B cell (primary cell): ENCODE data around the gene QTRT2. TPM values are rescaled to one million over a fixed set of nuclear protein-coding genes. Genes with fewer than 3 reads are reported as not detected.

Experiments
- ATAC-seq: fragments of 200-7000 bp; cut with Tn5 transposase; one replicate; pipeline ENCODE4 v1.10.0; 2021; ENCODE audit warnings: low read depth, mild to moderate bottlenecking, moderate number of reproducible peaks, moderate library complexity
- CTCF ChIA-PET: fragments of 350-600 bp; sonication (Branson Sonifier 250); formaldehyde crosslinking; loops from one replicate; lab custom pipeline; 2021; ENCODE audit warnings: antibody characterized with exemption, inconsistent platforms; lab: Charles Lee
- POLR2A ChIA-PET: fragments of 350-600 bp; sonication (Branson Sonifier 250); formaldehyde crosslinking; loops from one replicate; lab custom pipeline; 2021; ENCODE audit warnings: antibody characterized with exemption; lab: Charles Lee
- DNase-seq: peaks from one replicate; pipeline ENCODE4 v3.0.0; 2013
- H2AFZ ChIP-seq: 2 replicates; pipeline ENCODE4 v1.6.1; 2012; ENCODE audit warnings: mild to moderate bottlenecking, low read depth, low read length; ENCODE audit not compliant: insufficient read depth, poor library complexity, severe bottlenecking
- H3K27ac ChIP-seq, 2 donors: 1 replicate in 1 of 2; 2 replicates in 1 of 2; pipeline ENCODE4 v1.5.1; 2012 to 2013; ENCODE audit warnings: low read length in 2 of 2, mild to moderate bottlenecking in 2 of 2, moderate library complexity in 1 of 2
- H3K27me3 ChIP-seq, 4 experiments: fragments of 200-600 bp in 1 of 4; sonication (generic) in 1 of 4; replicated peaks in 1 of 4; 1 replicate in 2 of 4; 2 replicates in 2 of 4; pipeline versions ENCODE4 v1.6.1 to v1.7.0; 2013 to 2016; ENCODE audit warnings: low read length in 3 of 4, mild to moderate bottlenecking in 2 of 4, mixed read lengths in 1 of 4, moderate library complexity in 1 of 4; ENCODE audit not compliant: insufficient read depth in 4 of 4, control insufficient read depth in 3 of 4; ENCODE audit errors: control extremely low read depth in 1 of 4
- H3K36me3 ChIP-seq, 2 experiments: replicated peaks in 1 of 2; 1 replicate in 1 of 2; 2 replicates in 1 of 2; pipeline versions ENCODE4 v1.6.1 to v1.7.1; 2013; ENCODE audit warnings: low read length in 1 of 2; ENCODE audit not compliant: insufficient read depth in 2 of 2, control insufficient read depth in 1 of 2; ENCODE audit errors: control extremely low read depth in 1 of 2, extremely low read depth in 1 of 2
- H3K4me1 ChIP-seq, 2 donors: fragments of 200-600 bp in 1 of 2; sonication (generic) in 1 of 2; 1 replicate in 1 of 2; 2 replicates in 1 of 2; pipeline versions ENCODE4 v1.5.1 to v1.6.1; 2013 to 2017; ENCODE audit warnings: low read length in 2 of 2; ENCODE audit not compliant: control insufficient read depth in 2 of 2, insufficient read depth in 2 of 2
- H3K4me2 ChIP-seq: replicated peaks from 2 replicates; pipeline ENCODE3; 2012; ENCODE audit warnings: mild to moderate bottlenecking, low read depth, low read length; ENCODE audit not compliant: poor library complexity, severe bottlenecking
- H3K4me3 ChIP-seq, 5 experiments: fragments of 200-600 bp in 1 of 5; sonication (generic) in 1 of 5; 1 replicate in 3 of 5; 2 replicates in 2 of 5; pipeline versions ENCODE4 v1.5.1 to v1.7.0; 2011 to 2016; ENCODE audit warnings: low read length in 4 of 5, mild to moderate bottlenecking in 4 of 5, low read depth in 2 of 5, control low read depth in 1 of 5, moderate library complexity in 1 of 5; ENCODE audit not compliant: insufficient read depth in 1 of 5; ENCODE audit errors: control extremely low read depth in 1 of 5, extremely low read depth in 1 of 5
- H3K79me2 ChIP-seq: fragments of 200-600 bp; sonication (generic); one replicate; pipeline ENCODE4 v1.6.0; 2016; ENCODE audit warnings: low read length; ENCODE audit not compliant: control insufficient read depth, insufficient read depth
- H3K9ac ChIP-seq: fragments of 200-600 bp; sonication (generic); 2 replicates; pipeline ENCODE4 v1.6.1; 2017; ENCODE audit warnings: mild to moderate bottlenecking, low read length, moderate library complexity
- H3K9me3 ChIP-seq, 3 donors: one replicate each; pipeline versions ENCODE4 v1.6.1 to v1.7.1; 2013; ENCODE audit warnings: low read length in 2 of 3; ENCODE audit not compliant: control insufficient read depth in 2 of 3, insufficient read depth in 1 of 3; ENCODE audit errors: control extremely low read depth in 1 of 3
- H4K20me1 ChIP-seq: 2 replicates; pipeline ENCODE4 v1.6.0; 2012; ENCODE audit warnings: mild to moderate bottlenecking, low read length; ENCODE audit not compliant: insufficient read depth, control insufficient read depth, poor library complexity, severe bottlenecking
- H3K27ac Mint-ChIP-seq: one replicate; pipeline ENCODE4 v1.8.0; 2021; ENCODE audit warnings: mixed read lengths
- H3K27me3 Mint-ChIP-seq: one replicate; pipeline ENCODE4 v1.8.0; 2021; ENCODE audit warnings: mixed read lengths
- H3K4me1 Mint-ChIP-seq: one replicate; pipeline ENCODE4 v1.8.0; 2021; ENCODE audit warnings: mixed read lengths
- H3K4me3 Mint-ChIP-seq: one replicate; pipeline ENCODE4 v1.8.0; 2021; ENCODE audit warnings: mixed read lengths
- H3K9me3 Mint-ChIP-seq: one replicate; pipeline ENCODE4 v1.8.0; 2022; ENCODE audit warnings: mixed read lengths; ENCODE audit not compliant: insufficient read depth
- EZH2 ChIP-seq: IDR thresholded peaks from 2 replicates; pipeline ENCODE4 v1.6.1; 2012; ENCODE audit warnings: borderline replicate concordance, low read depth, mild to moderate bottlenecking, moderate library complexity, low read length; ENCODE audit not compliant: insufficient read depth, poor library complexity, severe bottlenecking
- WGBS: methylation state at CpG from one replicate; pipeline ENCODE4 v1.1.5; 2013; ENCODE audit warnings: missing lambda C conversion rate; ENCODE audit not compliant: insufficient coverage; 5-methylcytosine and 5-hydroxymethylcytosine counted together
- intact Hi-C: fragments of 100-400 bp; cut with micrococcal nuclease; formaldehyde crosslinking; loops from one replicate; pipeline ENCODE4 v1.10.0; 2022
- polyA plus RNA-seq: library from polyadenylated mRNA; depleted of rRNA; stranded (reverse); fragments of >200 nt; gene quantifications from 2 replicates; pipeline ENCODE4 v1.2.3, GENCODE V29; 2012
- total RNA-seq, 2 donors: library from RNA; stranded (reverse); fragments of 120-200 nt in 1 of 2; gene quantifications; 1 replicate in 1 of 2; 2 replicates in 1 of 2; pipeline versions ENCODE4 v1.2.3 to v1.2.4, GENCODE V29; 2013 to 2022
- TF ChIP-seq, protein P1 (sequence below): fragments of 200-600 bp; IDR thresholded peaks from one replicate; pipeline ENCODE4 v1.8.0; 2022; ENCODE audit warnings: antibody characterized with exemption, mild to moderate bottlenecking

The QTRT2 gene
- total and polyA plus RNA-seq, 2 donors (not counting 1 experiment from before 2014, with no cell fraction given) = 15.8 to 59.5 TPM

DNA sequence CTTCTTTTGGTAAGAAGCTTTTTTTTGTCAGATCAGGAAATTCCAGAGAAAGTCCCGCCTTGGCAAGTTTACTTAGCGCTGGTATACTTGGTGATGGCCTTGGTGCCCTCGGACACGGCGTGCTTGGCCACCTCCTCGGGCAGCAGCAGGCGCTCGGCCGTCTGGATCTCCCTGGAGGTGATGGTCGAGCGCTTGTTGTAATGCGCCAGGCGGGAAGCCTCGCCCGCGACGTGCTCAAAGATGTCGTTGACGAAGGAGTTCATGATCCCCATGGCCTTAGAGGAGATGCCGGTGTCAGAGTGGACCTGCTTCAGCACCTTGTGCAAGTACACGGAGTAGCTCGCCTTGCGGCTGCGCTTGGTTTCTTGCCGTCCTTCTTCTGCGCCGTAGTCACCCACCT lies 46.6 kb downstream of the QTRT2 start:
- no peak overlapping the region for H3K27ac Mint-ChIP-seq
- POLR2A ChIA-PET = no interaction called here
- no peak overlapping the region for H2AFZ ChIP-seq
- intact Hi-C loops = no loop called here
- CTCF ChIA-PET = no interaction called here
- ATAC-seq (no peak), DNase-seq (no peak)
- H3K4me3 ChIP-seq = no peak overlapping the region
- TF ChIP-seq, protein P1, sequence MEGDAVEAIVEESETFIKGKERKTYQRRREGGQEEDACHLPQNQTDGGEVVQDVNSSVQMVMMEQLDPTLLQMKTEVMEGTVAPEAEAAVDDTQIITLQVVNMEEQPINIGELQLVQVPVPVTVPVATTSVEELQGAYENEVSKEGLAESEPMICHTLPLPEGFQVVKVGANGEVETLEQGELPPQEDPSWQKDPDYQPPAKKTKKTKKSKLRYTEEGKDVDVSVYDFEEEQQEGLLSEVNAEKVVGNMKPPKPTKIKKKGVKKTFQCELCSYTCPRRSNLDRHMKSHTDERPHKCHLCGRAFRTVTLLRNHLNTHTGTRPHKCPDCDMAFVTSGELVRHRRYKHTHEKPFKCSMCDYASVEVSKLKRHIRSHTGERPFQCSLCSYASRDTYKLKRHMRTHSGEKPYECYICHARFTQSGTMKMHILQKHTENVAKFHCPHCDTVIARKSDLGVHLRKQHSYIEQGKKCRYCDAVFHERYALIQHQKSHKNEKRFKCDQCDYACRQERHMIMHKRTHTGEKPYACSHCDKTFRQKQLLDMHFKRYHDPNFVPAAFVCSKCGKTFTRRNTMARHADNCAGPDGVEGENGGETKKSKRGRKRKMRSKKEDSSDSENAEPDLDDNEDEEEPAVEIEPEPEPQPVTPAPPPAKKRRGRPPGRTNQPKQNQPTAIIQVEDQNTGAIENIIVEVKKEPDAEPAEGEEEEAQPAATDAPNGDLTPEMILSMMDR = no peak
- no peak for TF ChIP-seq EZH2
- no peak overlapping the region for H3K9ac ChIP-seq
- H4K20me1 ChIP-seq = no peaks in the 10 kb centered on the region
- no peaks in the 10 kb centered on the region for H3K4me1 Mint-ChIP-seq
- no peak overlapping the region for H3K4me3 Mint-ChIP-seq
- H3K27me3 ChIP-seq = no peaks in the 10 kb centered on the region
- H3K9me3 Mint-ChIP-seq = no peaks in the 10 kb centered on the region
- H3K4me2 ChIP-seq = no peak overlapping the region
- H3K79me2 ChIP-seq = no peaks in the 10 kb centered on the region
- no peak overlapping the region for H3K27ac ChIP-seq
- H3K4me1 ChIP-seq = no peaks in the 10 kb centered on the region
- H3K36me3 ChIP-seq = no peaks in the 10 kb centered on the region
- H3K9me3 ChIP-seq = no peaks in the 10 kb centered on the region
- H3K27me3 Mint-ChIP-seq = peaks cover 9% of the 10 kb centered on the region
- WGBS = 98% methylated on average over 27 of the region's 27 CpGs

DNA sequence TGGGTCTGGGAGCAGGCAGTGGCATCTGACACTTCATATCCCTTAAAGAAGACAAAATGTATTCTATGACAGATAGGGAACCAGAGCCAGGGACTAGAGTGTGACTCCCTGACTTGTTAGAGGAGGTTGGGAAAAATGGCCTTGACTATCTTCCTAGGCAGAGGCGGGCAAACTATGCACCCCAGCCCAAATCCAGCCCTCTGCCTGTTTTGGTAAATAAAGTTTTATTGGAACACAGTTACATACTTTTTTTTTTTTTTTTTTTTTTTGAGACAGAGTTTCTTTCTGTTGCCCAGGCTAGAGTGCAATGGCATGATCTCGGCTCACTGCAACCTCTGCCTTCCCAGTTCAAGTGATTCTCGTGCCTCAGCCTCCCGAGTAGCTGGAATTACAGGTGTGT lies 47.3 kb downstream of the QTRT2 start:
- no peak for TF ChIP-seq EZH2
- TF ChIP-seq, protein P1 = no peak
- Histone ChIP-seq H2AFZ (no peak overlapping the region), H3K4me2 (no peak overlapping the region), H3K4me1 (no peaks in the 10 kb centered on the region), H3K27ac (no peak overlapping the region), H3K79me2 (no peaks in the 10 kb centered on the region), H3K9ac (no peak overlapping the region), H3K4me3 (no peak overlapping the region), H3K36me3 (no peaks in the 10 kb centered on the region), H3K9me3 (no peaks in the 10 kb centered on the region), H4K20me1 (no peaks in the 10 kb centered on the region), H3K27me3 (no peaks in the 10 kb centered on the region)
- ChIA-PET POLR2A (no interaction called here), CTCF (no interaction called here)
- no peak for DNase-seq
- ATAC-seq = no peak
- no peaks in the 10 kb centered on the region for H3K9me3 Mint-ChIP-seq
- intact Hi-C loops = no loop called here
- no peak overlapping the region for H3K27ac Mint-ChIP-seq
- H3K4me1 Mint-ChIP-seq = no peaks in the 10 kb centered on the region
- H3K27me3 Mint-ChIP-seq = peaks cover 9% of the 10 kb centered on the region
- 98% methylated on average over 3 of the region's 4 CpGs for WGBS
- H3K4me3 Mint-ChIP-seq = no peak overlapping the region
